Endodermal cell (in vitro differentiated cells): Measurements from ENCODE around the gene ATP10A. TPM values are rescaled to one million over a fixed set of nuclear protein-coding genes. Genes with fewer than 3 reads are reported as not detected.

Source experiments
- DNase-seq: peaks from one replicate; pipeline ENCODE4 v3.0.0-alpha.2; 2017
- H3K27ac ChIP-seq: 2 replicates; pipeline ENCODE4 v1.5.1; 2013; ENCODE audit warnings: mild to moderate bottlenecking, low read depth, low read length, moderate library complexity
- H3K27me3 ChIP-seq: 2 replicates; pipeline ENCODE4 v1.6.1; 2013; ENCODE audit warnings: mild to moderate bottlenecking, low read length, moderate library complexity; ENCODE audit not compliant: insufficient read depth, control insufficient read depth, poor library complexity, severe bottlenecking
- H3K36me3 ChIP-seq: 2 replicates; pipeline ENCODE4 v1.7.0; 2013; ENCODE audit warnings: mild to moderate bottlenecking, low read length, moderate library complexity; ENCODE audit not compliant: control insufficient read depth, insufficient read depth
- H3K4me1 ChIP-seq: one replicate; pipeline ENCODE4 v1.7.0; 2013; ENCODE audit warnings: low read length; ENCODE audit not compliant: control insufficient read depth, insufficient read depth
- H3K4me3 ChIP-seq: 2 replicates; pipeline ENCODE4 v1.5.1; 2013; ENCODE audit warnings: mild to moderate bottlenecking, low read length, moderate library complexity
- H3K9ac ChIP-seq: 2 replicates; pipeline ENCODE4 v1.6.1; 2013; ENCODE audit warnings: mild to moderate bottlenecking, low read length, moderate library complexity; ENCODE audit not compliant: poor library complexity, severe bottlenecking; ENCODE audit errors: extremely low read depth
- H3K9me3 ChIP-seq: 2 replicates; pipeline ENCODE4 v1.6.1; 2013; ENCODE audit warnings: mild to moderate bottlenecking, low read length, moderate library complexity; ENCODE audit not compliant: control insufficient read depth
- H3K27ac Mint-ChIP-seq: 2 replicates; pipeline ENCODE4 v1.8.0; 2020; ENCODE audit warnings: mixed read lengths
- H3K27me3 Mint-ChIP-seq: 2 replicates; pipeline ENCODE4 v1.8.0; 2021; ENCODE audit warnings: mild to moderate bottlenecking, mixed read lengths; ENCODE audit not compliant: insufficient read depth
- H3K36me3 Mint-ChIP-seq: 2 replicates; pipeline ENCODE4 v1.8.0; 2020; ENCODE audit warnings: low read depth, mixed read lengths
- H3K4me1 Mint-ChIP-seq: 2 replicates; pipeline ENCODE4 v1.8.0; 2020; ENCODE audit warnings: mixed read lengths
- H3K4me3 Mint-ChIP-seq: 2 replicates; pipeline ENCODE4 v1.8.0; 2020; ENCODE audit warnings: mild to moderate bottlenecking, moderate library complexity, mixed read lengths
- H3K9me3 Mint-ChIP-seq: 2 replicates; pipeline ENCODE4 v1.8.0; 2020; ENCODE audit warnings: mild to moderate bottlenecking, mixed read lengths
- CTCF ChIP-seq: fragments of 200-600 bp; sonication (generic); conservative IDR thresholded peaks from 2 replicates; pipeline ENCODE4 v1.5.0; 2021; ENCODE audit warnings: antibody characterized with exemption, mild to moderate bottlenecking
- WGBS, 2 experiments: methylation state at CpG; one replicate each; pipeline versions ENCODE4 v1.1.5 to v1.1.7; 2013; ENCODE audit warnings: missing lambda C conversion rate in 2 of 2, mixed read lengths in 1 of 2; ENCODE audit not compliant: insufficient coverage in 1 of 2, insufficient read length in 1 of 2; 5-methylcytosine and 5-hydroxymethylcytosine counted together
- total RNA-seq, 2 donors: library from RNA; stranded (reverse); fragmentation: NEBNext Ultra II Directional in 1 of 2; extraction: Animal tissue kit (Norgen Biotek cat#: 25700) in 1 of 2; gene quantifications; 2 replicates in 1 of 2; 3 replicates in 1 of 2; pipeline ENCODE4 v1.2.1, GENCODE V29; 2021

Gene ATP10A
- total RNA-seq, 2 donors from 2014 or later, result 0.04 to 1.2 TPM

DNA sequence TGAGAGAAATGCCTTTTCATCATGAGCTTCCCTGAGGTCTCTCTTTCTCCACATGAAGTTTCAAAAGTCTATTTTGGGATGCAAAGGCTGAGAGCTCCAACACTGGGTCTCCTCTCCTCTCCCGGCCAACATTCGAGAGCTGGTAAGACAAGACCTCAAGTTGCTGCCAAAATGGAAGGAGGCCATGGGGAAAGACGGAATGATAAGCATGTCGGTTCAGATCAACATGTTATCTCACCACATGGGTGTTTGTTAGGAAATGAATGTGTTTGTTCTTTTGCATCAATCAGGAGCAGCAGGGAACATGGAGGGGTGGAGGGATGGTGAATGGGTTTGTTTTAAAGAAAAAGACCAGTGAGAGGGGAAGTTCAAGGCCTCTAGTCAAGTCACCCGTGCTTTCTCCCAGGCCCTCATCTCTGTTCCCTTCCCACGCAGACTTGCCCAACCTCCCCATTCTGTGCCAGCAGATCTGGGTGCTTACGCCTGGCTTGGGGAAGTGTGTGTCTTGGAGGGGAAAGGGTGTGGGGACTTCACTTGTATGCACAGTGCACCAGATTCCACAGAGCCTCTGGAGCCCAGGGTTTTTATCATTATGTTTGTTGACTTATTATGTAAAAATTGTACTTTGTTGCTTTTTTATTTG, 23.5 kb upstream of the ATP10A start:
- no peaks in the 10 kb centered on the region for H3K36me3 ChIP-seq
- H3K4me1 Mint-ChIP-seq, result peaks cover 5% of the 10 kb centered on the region
- WGBS, 2 experiments, result 66 to 87% methylated on average over 2 to 6 of the region's 7 CpGs
- no peak overlapping the region for H3K4me3 Mint-ChIP-seq
- DNase-seq, result peak; percentile 53
- no peaks in the 10 kb centered on the region for H3K36me3 Mint-ChIP-seq
- H3K4me1 ChIP-seq, result no peaks in the 10 kb centered on the region
- H3K27ac Mint-ChIP-seq, result no peak overlapping the region
- no peaks in the 10 kb centered on the region for H3K27me3 ChIP-seq
- no peak for TF ChIP-seq CTCF
- no peak overlapping the region for H3K27ac ChIP-seq
- H3K9ac ChIP-seq, result no peak overlapping the region
- H3K27me3 Mint-ChIP-seq, result no peaks in the 10 kb centered on the region
- H3K4me3 ChIP-seq, result no peak overlapping the region
- peaks cover 8% of the 10 kb centered on the region for H3K9me3 ChIP-seq
- no peaks in the 10 kb centered on the region for H3K9me3 Mint-ChIP-seq

DNA sequence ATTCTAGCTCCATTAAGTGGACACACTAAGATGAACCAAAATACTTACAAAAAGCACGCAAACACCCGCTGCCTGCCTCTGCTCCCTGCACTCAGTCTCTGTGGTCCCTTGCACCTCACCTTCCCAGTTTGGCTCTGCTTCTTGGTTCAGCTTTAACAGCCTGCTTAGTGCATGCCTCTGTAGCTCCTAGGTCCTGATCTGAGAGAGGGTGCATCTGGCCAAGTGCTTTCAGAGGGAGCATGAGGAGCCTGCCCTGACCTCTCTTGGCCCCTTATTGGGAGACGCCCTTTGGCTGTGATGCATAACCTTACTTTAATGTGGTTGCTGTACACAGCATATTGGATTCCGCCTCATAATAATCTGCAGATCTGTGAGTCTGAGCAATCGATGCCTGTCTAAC, 21.2 kb upstream of the ATP10A start:
- Mint-ChIP-seq H3K4me1 (peaks cover 5% of the 10 kb centered on the region), H3K27ac (no peak overlapping the region), H3K4me3 (no peak overlapping the region), H3K36me3 (no peaks in the 10 kb centered on the region), H3K9me3 (no peaks in the 10 kb centered on the region), H3K27me3 (no peaks in the 10 kb centered on the region)
- 50 to 58% methylated on average over 2 to 5 of the region's 5 CpGs for WGBS, 2 experiments
- DNase-seq, result no peak
- Histone ChIP-seq H3K4me1 (no peaks in the 10 kb centered on the region), H3K36me3 (no peaks in the 10 kb centered on the region), H3K9me3 (peaks cover 8% of the 10 kb centered on the region), H3K9ac (no peak overlapping the region), H3K4me3 (no peak overlapping the region), H3K27me3 (no peaks in the 10 kb centered on the region), H3K27ac (no peak overlapping the region)
- no peak for TF ChIP-seq CTCF

DNA sequence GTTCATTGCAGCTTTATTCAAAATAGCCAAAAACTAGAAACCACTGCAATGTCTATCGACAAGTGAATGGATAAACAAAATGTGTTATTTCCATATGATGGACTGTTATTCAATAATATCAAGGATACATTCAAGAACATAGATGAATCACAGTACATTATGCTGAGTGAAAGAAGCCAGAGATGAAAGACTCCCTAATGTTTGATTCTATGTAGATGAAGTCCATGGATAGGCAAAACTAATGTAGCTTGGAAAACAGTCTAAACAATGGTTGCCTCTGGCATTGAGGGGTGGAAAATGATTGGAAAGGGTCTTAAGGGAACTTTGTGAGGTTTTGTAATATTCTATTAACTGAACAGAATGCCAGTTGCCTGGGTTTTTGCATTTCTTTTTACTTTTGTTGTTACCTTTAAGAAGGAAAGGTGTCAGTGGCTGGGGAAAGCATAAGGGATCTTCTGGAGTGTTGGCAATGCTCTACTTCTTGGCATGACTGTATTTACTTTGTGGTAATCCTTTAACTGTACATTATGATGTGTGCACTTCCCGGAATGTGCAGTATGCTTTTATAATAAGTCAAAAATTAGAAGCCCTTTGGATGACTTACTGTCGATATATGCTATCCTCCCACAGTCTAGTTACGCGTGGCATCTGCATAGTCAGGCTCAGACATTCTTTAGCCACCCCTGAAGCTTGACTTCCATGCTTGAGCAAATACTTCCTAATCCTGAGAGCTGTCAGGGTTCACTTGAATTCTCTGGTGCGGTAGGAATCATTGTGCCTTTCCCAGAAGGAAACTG, 20.5 kb upstream of the ATP10A start:
- no peaks in the 10 kb centered on the region for H3K9me3 Mint-ChIP-seq
- H3K36me3 Mint-ChIP-seq, result no peaks in the 10 kb centered on the region
- H3K4me1 ChIP-seq, result no peaks in the 10 kb centered on the region
- H3K27me3 ChIP-seq, result no peaks in the 10 kb centered on the region
- no peak overlapping the region for H3K27ac ChIP-seq
- H3K4me3 ChIP-seq, result no peak overlapping the region
- peaks cover 8% of the 10 kb centered on the region for H3K9me3 ChIP-seq
- peaks cover 5% of the 10 kb centered on the region for H3K4me1 Mint-ChIP-seq
- no peaks in the 10 kb centered on the region for H3K27me3 Mint-ChIP-seq
- no peak for DNase-seq
- no peak overlapping the region for H3K27ac Mint-ChIP-seq
- H3K9ac ChIP-seq, result no peak overlapping the region
- no peaks in the 10 kb centered on the region for H3K36me3 ChIP-seq
- no peak overlapping the region for H3K4me3 Mint-ChIP-seq
- 96 to 100% methylated on average over 2 to 4 of the region's 6 CpGs for WGBS, 2 experiments
- no peak for TF ChIP-seq CTCF
